Lung (tissue), 12 donors: ENCODE results near the gene CLASP1. TPM values are rescaled to one million over a fixed set of nuclear protein-coding genes. Genes with fewer than 3 reads are reported as not detected.
"Not testable (repeated sequence)": the region's sequence is repeated elsewhere in the genome, so short reads cannot be mapped to it uniquely, and the experiment has no call there.

Source experiments
- ATAC-seq: fragments of 200-7000 bp; cut with Tn5 transposase; one replicate; pipeline ENCODE4 v1.9.1; 2020; ENCODE audit warnings: moderate number of reproducible peaks; ENCODE audit not compliant: insufficient read depth, low FRiP score
- DNase-seq, 3 donors: peaks; one replicate each; pipeline ENCODE4 v3.0.0-alpha.2; 2013 to 2017
- H3K27ac ChIP-seq, 2 donors: one replicate each; pipeline ENCODE4 v1.5.1; 2013; ENCODE audit warnings: mild to moderate bottlenecking in 2 of 2, moderate library complexity in 2 of 2, control low read depth in 1 of 2, inconsistent platforms in 1 of 2, low read depth in 1 of 2, low read length in 1 of 2
- H3K27me3 ChIP-seq, 3 donors: one replicate each; pipeline ENCODE4 v1.5.1; 2013; ENCODE audit warnings: low read length in 2 of 3; ENCODE audit not compliant: control insufficient read depth in 3 of 3, insufficient read depth in 3 of 3
- H3K36me3 ChIP-seq, 4 donors: one replicate each; pipeline ENCODE4 v1.5.1; 2013; ENCODE audit warnings: low read length in 4 of 4, mild to moderate bottlenecking in 1 of 4, moderate library complexity in 1 of 4; ENCODE audit not compliant: control insufficient read depth in 4 of 4, insufficient read depth in 4 of 4
- H3K4me1 ChIP-seq, 5 donors: one replicate each; pipeline ENCODE4 v1.5.1; 2013; ENCODE audit warnings: low read length in 5 of 5, mild to moderate bottlenecking in 2 of 5, moderate library complexity in 1 of 5; ENCODE audit not compliant: control insufficient read depth in 5 of 5, insufficient read depth in 5 of 5
- H3K4me3 ChIP-seq: one replicate; pipeline ENCODE4 v1.5.1; 2013; ENCODE audit warnings: mild to moderate bottlenecking, control low read depth, moderate library complexity
- H3K9ac ChIP-seq, 2 donors: one replicate each; pipeline ENCODE4 v1.5.1; 2013; ENCODE audit warnings: low read length in 2 of 2, control low read depth in 1 of 2; ENCODE audit not compliant: insufficient read depth in 1 of 2
- H3K9me3 ChIP-seq, 4 donors: one replicate each; pipeline ENCODE4 v1.5.1; 2013; ENCODE audit warnings: low read length in 3 of 4, mild to moderate bottlenecking in 1 of 4, moderate library complexity in 1 of 4; ENCODE audit not compliant: control insufficient read depth in 4 of 4, insufficient read depth in 3 of 4
- CTCF ChIP-seq: IDR thresholded peaks from 2 replicates; pipeline ENCODE4 v1.5.1; 2012; ENCODE audit warnings: mild to moderate bottlenecking; ENCODE audit errors: control extremely low read depth, extremely low read depth
- WGBS, 2 donors: extraction: QIAGEN DNeasy Blood & Tissue Kit; methylation state at CpG; one replicate each; pipeline ENCODE4 v1.1.7; 2013; 5-methylcytosine and 5-hydroxymethylcytosine counted together
- polyA plus RNA-seq, 2 donors: library from polyadenylated mRNA; stranded (reverse); fragments of 200-250 nt; gene quantifications; one replicate each; pipeline ENCODE4 v1.2.1, GENCODE V29; 2013
- total RNA-seq, 2 donors: library from RNA; depleted of rRNA in 1 of 2; stranded (reverse); fragments of >200 nt in 1 of 2; gene quantifications; one replicate each; pipeline ENCODE4 v1.2.1, GENCODE V29; 2014 to 2021
- donor health status: control.
- donor health status: control.
- donor health status: Bipolar disorder and iron deficiency.
- donor health status: healthy.
- donor health status: DM: yes; HTN: yes; CAD: no.

Gene CLASP1
- total and polyA plus RNA-seq, 4 donors: 7.4 to 128 (median 30.6) TPM

- Histone ChIP-seq H3K4me1 (no peaks in the 10 kb centered on the region), H3K9me3 (no peaks in the 10 kb centered on the region), H3K27ac (no peak overlapping the region), H3K4me3 (no peak overlapping the region), H3K9ac (no peak overlapping the region), H3K27me3 (no peaks in the 10 kb centered on the region), H3K36me3 (peaks cover 0 to 2% (median under 1%) of the 10 kb centered on the region in 4 donors)
- TF ChIP-seq CTCF: no peak
- 93 to 95% methylated on average over 2 of the region's 2 CpGs for WGBS, 2 donors
- ATAC-seq: no peak
- no peak for DNase-seq
Observed at GRCh38 chr2:121662656-121663055, 13.4 kb upstream of the CLASP1 start.

- Histone ChIP-seq H3K27ac (no peak overlapping the region), H3K4me3 (no peak overlapping the region)
- DNase-seq: no peak
Observed at GRCh38 chr2:121659933-121660332, 10.7 kb upstream of the CLASP1 start.

GRCh38 chr2:121658393-121658792, 9.1 kb upstream of the CLASP1 start:
- DNase-seq, H3K9ac ChIP-seq, ATAC-seq, H3K4me3 ChIP-seq, H3K36me3 ChIP-seq, H3K27me3 ChIP-seq, H3K9me3 ChIP-seq, H3K4me1 ChIP-seq, H3K27ac ChIP-seq: not testable (repeated sequence)
- WGBS, 2 donors: 86 to 90% methylated on average over 1 of the region's 1 CpG

More at GRCh38 chr2:121659933-121660332, 10.7 kb upstream of the CLASP1 start:
- peaks cover 0 to 2% (median under 1%) of the 10 kb centered on the region in 4 donors for H3K36me3 ChIP-seq
- WGBS, 2 donors: 82 to 89% methylated on average over 6 of the region's 6 CpGs
- no peak for TF ChIP-seq CTCF
- no peak overlapping the region for H3K9ac ChIP-seq
- no peaks in the 10 kb centered on the region for H3K9me3 ChIP-seq
- H3K4me1 ChIP-seq: peaks cover 0 to 2% (median 0%) of the 10 kb centered on the region in 5 donors
- ATAC-seq: no peak
- H3K27me3 ChIP-seq: no peaks in the 10 kb centered on the region

- Histone ChIP-seq H3K36me3 (no peaks in the 10 kb centered on the region), H3K4me1 (peaks cover 2 to 12% (median 4%) of the 10 kb centered on the region in 5 donors), H3K27me3 (no peaks in the 10 kb centered on the region), H3K4me3 (no peak overlapping the region), H3K27ac (no peak overlapping the region), H3K9ac (no peak overlapping the region), H3K9me3 (no peaks in the 10 kb centered on the region)
- ATAC-seq (no peak), DNase-seq (no peak)
- WGBS, 2 donors: 94 to 96% methylated on average over 1 of the region's 1 CpG
- no peak for TF ChIP-seq CTCF
Observed at GRCh38 chr2:121653035-121653434, 3.8 kb upstream of the CLASP1 start.
